Activated CD8-positive, alpha-beta T cell treated with anti-CD3 and anti-CD28 coated beads for 36 hours (primary cell): ENCODE results near the gene CYP4B1. TPM values are rescaled to one million over a fixed set of nuclear protein-coding genes. Genes with fewer than 3 reads are reported as not detected.

Experiments
- ATAC-seq: fragments of 200-7000 bp; cut with Tn5 transposase; one replicate; pipeline ENCODE4 v1.10.0; 2021; ENCODE audit warnings: mild to moderate bottlenecking, moderate library complexity
- CTCF ChIA-PET: fragments of 350-600 bp; sonication (Branson Sonifier 250); formaldehyde crosslinking; loops from one replicate; lab custom pipeline; 2021; ENCODE audit warnings: antibody characterized with exemption; lab: Charles Lee
- POLR2A ChIA-PET: fragments of 350-600 bp; sonication (Branson Sonifier 250); formaldehyde crosslinking; loops from one replicate; lab custom pipeline; 2021; ENCODE audit warnings: antibody characterized with exemption; lab: Charles Lee
- DNase-seq: peaks from one replicate; pipeline ENCODE4 v3.0.0-alpha.2; 2020
- H3K27ac Mint-ChIP-seq: one replicate; pipeline ENCODE4 v1.8.0; 2021; ENCODE audit warnings: mild to moderate bottlenecking, mixed read lengths
- H3K27me3 Mint-ChIP-seq: one replicate; pipeline ENCODE4 v1.8.0; 2021; ENCODE audit warnings: mixed read lengths
- H3K36me3 Mint-ChIP-seq: one replicate; pipeline ENCODE4 v1.8.0; 2021; ENCODE audit warnings: low read depth, mixed read lengths
- H3K4me1 Mint-ChIP-seq: one replicate; pipeline ENCODE4 v1.8.0; 2021; ENCODE audit warnings: low read depth, mixed read lengths
- H3K4me3 Mint-ChIP-seq: one replicate; pipeline ENCODE4 v1.8.0; 2021; ENCODE audit warnings: mild to moderate bottlenecking, moderate library complexity, mixed read lengths
- H3K9me3 Mint-ChIP-seq: one replicate; pipeline ENCODE4 v1.8.0; 2021; ENCODE audit warnings: mixed read lengths
- CTCF ChIP-seq: fragments of 200-600 bp; IDR thresholded peaks from one replicate; pipeline ENCODE4 v1.8.0; 2022; ENCODE audit warnings: antibody characterized with exemption, mild to moderate bottlenecking
- intact Hi-C: fragments of 100-400 bp; cut with micrococcal nuclease; formaldehyde crosslinking; loops from one replicate; pipeline ENCODE4 v1.10.0; 2022
- total RNA-seq, 2 experiments: library from RNA; stranded (reverse); gene quantifications; one replicate each; pipeline ENCODE4 v1.2.3, GENCODE V29; 2021

The CYP4B1 gene
- total RNA-seq, 2 experiments from 2014 or later = not detected

- DNase-seq = no peak
- intact Hi-C loops = no loop called here
- no peaks in the 10 kb centered on the region for H3K4me1 Mint-ChIP-seq
- H3K9me3 Mint-ChIP-seq = no peaks in the 10 kb centered on the region
- TF ChIP-seq CTCF = no peak
- no peak for ATAC-seq
- POLR2A ChIA-PET = no interaction called here
- CTCF ChIA-PET = no interaction called here
- H3K36me3 Mint-ChIP-seq = no peaks in the 10 kb centered on the region
- H3K27ac Mint-ChIP-seq = no peak overlapping the region
- H3K4me3 Mint-ChIP-seq = no peak overlapping the region
- H3K27me3 Mint-ChIP-seq = peaks cover 9% of the 10 kb centered on the region
Measured at GRCh38 chr1:46802901-46803574, 4.2 kb downstream of the CYP4B1 start.

DNA sequence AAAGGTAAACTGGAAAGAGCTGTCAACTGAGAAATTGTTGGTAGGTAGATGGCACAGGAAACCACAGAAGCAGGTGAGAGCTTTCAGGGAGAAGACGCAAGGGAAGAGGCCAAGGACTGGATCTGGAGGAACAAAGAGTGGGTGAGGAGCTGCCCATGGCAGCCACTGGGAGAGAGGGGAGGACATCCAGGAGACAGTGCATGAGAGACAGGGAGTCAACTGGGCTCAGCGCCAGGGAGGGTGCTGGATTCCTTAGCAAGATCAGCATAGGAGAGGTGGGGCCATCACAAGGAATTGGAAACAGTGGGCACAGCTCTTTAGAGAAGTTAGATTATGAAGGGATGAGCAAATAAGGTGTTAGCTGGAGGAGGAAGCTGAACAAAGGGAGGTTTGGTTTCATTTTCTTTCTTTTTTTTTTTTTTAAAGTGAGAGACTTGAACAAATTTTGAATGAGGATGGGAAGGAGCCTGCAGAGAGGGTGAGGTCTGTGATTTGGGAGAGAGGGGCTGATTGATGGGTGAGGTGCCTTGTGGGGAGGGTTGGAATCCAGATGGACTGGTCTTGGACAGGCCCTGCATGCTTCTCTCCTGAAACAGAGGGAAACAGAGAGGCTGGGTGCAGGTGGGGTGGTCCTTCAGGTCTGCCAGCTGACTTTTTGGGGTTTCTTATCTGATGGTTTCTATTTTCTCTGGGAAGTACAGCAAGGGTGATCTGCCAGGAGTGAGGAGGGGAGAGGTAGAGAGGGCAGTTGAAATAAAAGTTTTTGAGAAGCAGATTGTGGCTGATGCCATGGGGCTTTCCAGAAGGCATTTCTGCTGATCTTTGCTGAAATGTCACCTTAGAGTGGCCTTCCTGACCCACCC is 5.4 kb downstream of the CYP4B1 start:
- TF ChIP-seq CTCF = no peak
- Mint-ChIP-seq H3K36me3 (no peaks in the 10 kb centered on the region), H3K4me3 (no peak overlapping the region), H3K9me3 (no peaks in the 10 kb centered on the region), H3K4me1 (no peaks in the 10 kb centered on the region), H3K27ac (no peak overlapping the region), H3K27me3 (peaks cover 8% of the 10 kb centered on the region)
- intact Hi-C loops = no loop called here
- DNase-seq = no peak
- ChIA-PET POLR2A (no interaction called here), CTCF (no interaction called here)
- ATAC-seq = no peak

DNA sequence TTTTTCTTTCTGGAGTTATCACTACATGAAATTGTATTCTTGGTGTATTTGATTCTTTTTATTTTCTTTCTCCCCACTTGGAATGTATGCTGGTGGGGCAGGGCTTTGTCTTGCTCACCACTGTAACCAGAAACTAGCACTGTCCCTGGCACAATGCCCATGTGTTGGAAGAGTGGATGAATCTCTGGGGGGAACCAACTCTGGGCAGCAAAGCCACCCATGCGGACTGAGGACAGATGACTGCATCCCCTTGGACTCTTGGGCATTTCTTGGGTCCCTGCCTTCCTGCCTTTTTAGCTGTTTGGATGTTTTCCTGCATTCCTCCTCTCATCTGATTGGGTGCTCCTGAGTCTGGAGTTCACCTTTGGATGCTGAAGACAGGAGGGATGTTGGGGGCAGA is 6.1 kb downstream of the CYP4B1 start:
- CTCF ChIA-PET = no interaction called here
- intact Hi-C loops = no loop called here
- no peaks in the 10 kb centered on the region for H3K9me3 Mint-ChIP-seq
- H3K27me3 Mint-ChIP-seq = peaks cover 8% of the 10 kb centered on the region
- H3K36me3 Mint-ChIP-seq = no peaks in the 10 kb centered on the region
- no peak overlapping the region for H3K4me3 Mint-ChIP-seq
- no peak overlapping the region for H3K27ac Mint-ChIP-seq
- TF ChIP-seq CTCF = no peak
- POLR2A ChIA-PET = no interaction called here
- ATAC-seq (no peak), DNase-seq (no peak)
- H3K4me1 Mint-ChIP-seq = no peaks in the 10 kb centered on the region

- Mint-ChIP-seq H3K27me3 (peaks cover 8% of the 10 kb centered on the region), H3K27ac (no peak overlapping the region)
- CTCF ChIA-PET = no interaction called here
Measured at GRCh38 chr1:46805755-46806154, 6.9 kb downstream of the CYP4B1 start.

More at GRCh38 chr1:46805755-46806154, 6.9 kb downstream of the CYP4B1 start:
- no peak for TF ChIP-seq CTCF
- intact Hi-C loops = no loop called here
- no peak overlapping the region for H3K4me3 Mint-ChIP-seq
- POLR2A ChIA-PET = no interaction called here
- no peaks in the 10 kb centered on the region for H3K4me1 Mint-ChIP-seq
- H3K9me3 Mint-ChIP-seq = no peaks in the 10 kb centered on the region
- H3K36me3 Mint-ChIP-seq = no peaks in the 10 kb centered on the region
- DNase-seq (no peak), ATAC-seq (no peak)
